Vagina (tissue), 2 donors: ENCODE data around the gene CLEC16A. TPM values are rescaled to one million over a fixed set of nuclear protein-coding genes. Genes with fewer than 3 reads are reported as not detected.

Source experiments
- DNase-seq, 2 donors: peaks; one replicate each; pipeline ENCODE4 v3.0.0-alpha.2; 2017; ENCODE audit errors: extremely low spot score in 2 of 2
- H3K27ac ChIP-seq: fragments of 200-600 bp; sonication (generic); one replicate; pipeline ENCODE4 v1.5.1; 2019
- H3K27me3 ChIP-seq: fragments of 200-600 bp; sonication (generic); one replicate; pipeline ENCODE4 v1.5.1; 2019
- H3K36me3 ChIP-seq, 2 donors: fragments of 200-600 bp; sonication (generic); one replicate each; pipeline ENCODE4 v1.5.1; 2017 to 2019
- H3K4me1 ChIP-seq: fragments of 200-600 bp; sonication (generic); one replicate; pipeline ENCODE4 v1.5.1; 2019
- H3K4me3 ChIP-seq, 2 donors: fragments of 200-600 bp; sonication (generic); 1 replicate in 1 of 2; 2 replicates in 1 of 2; pipeline ENCODE4 v1.5.1; 2016 to 2019
- H3K9me3 ChIP-seq: fragments of 200-600 bp; sonication (generic); one replicate; pipeline ENCODE4 v1.5.1; 2019
- CTCF ChIP-seq, 3 experiments: fragments of 450-650 bp in 2 of 3; fragments of 200-600 bp in 1 of 3; sonication (generic) in 1 of 3; IDR thresholded peaks; one replicate each; pipeline ENCODE4 v1.5.1; 2017 to 2019; ENCODE audit warnings: antibody characterized with exemption in 3 of 3, mild to moderate bottlenecking in 2 of 3, moderate library complexity in 2 of 3
- POLR2A ChIP-seq, 2 donors: fragments of 450-650 bp; IDR thresholded peaks; one replicate each; pipeline ENCODE4 v1.6.1; 2017; ENCODE audit warnings: antibody characterized with exemption in 2 of 2, mild to moderate bottlenecking in 2 of 2, moderate library complexity in 2 of 2
- POLR2AphosphoS5 ChIP-seq, 2 donors: sonication (generic); formaldehyde crosslinking; IDR thresholded peaks; one replicate each; pipeline ENCODE4 v1.9.0; 2017; ENCODE audit warnings: antibody characterized with exemption in 2 of 2, mild to moderate bottlenecking in 2 of 2, low read depth in 1 of 2; ENCODE audit not compliant: insufficient read depth in 1 of 2
- intact Hi-C: fragments of 100-400 bp; cut with DNase I; formaldehyde crosslinking; loops from one replicate; pipeline ENCODE4 v1.15.1; 2023
- total RNA-seq: library from RNA; depleted of rRNA; stranded (reverse); fragments of >200 nt; gene quantifications from one replicate; pipeline ENCODE4 v1.2.3, GENCODE V29; 2016

The CLEC16A gene
- total RNA-seq, 1 donor from 2014 or later = 21.6 TPM

DNA sequence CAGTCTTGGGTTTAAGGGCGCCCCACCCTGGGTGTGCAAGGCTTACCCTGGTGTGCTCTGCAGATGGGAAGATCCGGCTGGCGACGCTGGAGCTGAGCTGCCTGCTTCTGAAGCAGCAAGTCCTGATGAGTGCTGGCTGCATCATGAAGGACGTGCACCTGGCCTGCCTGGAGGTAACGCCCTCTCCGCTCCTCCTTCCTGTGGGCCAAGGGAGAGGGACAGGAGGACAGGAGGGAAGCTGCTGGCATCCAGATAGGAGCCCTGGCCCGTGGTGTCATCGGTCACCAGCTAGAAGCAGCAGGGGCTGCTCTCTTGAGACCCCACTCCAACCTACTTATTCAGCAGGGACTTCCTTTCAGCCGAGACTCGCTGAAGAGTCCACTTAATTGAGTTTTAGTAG lies 97.8 kb downstream of the CLEC16A start:
- TF ChIP-seq POLR2A (IDR thresholded peaks at IDR 0.05) = no peak
- no peak for TF ChIP-seq POLR2AphosphoS5 (IDR thresholded peaks at IDR 0.05; ENCODE audit: insufficient read depth in 1 of 2, low read depth in 1 of 2)
- no peak for TF ChIP-seq CTCF (IDR thresholded peaks at IDR 0.05)
- intact Hi-C loops = no loop called here
- no peak for DNase-seq
- H3K9me3 ChIP-seq = no peaks in the 10 kb centered on the region
- no peak overlapping the region for H3K27ac ChIP-seq
- H3K4me3 ChIP-seq = no peak overlapping the region
- no peaks in the 10 kb centered on the region for H3K27me3 ChIP-seq
- peaks cover 0 to 37% of the 10 kb centered on the region in 2 donors for H3K36me3 ChIP-seq
- H3K4me1 ChIP-seq = peaks cover 6% of the 10 kb centered on the region

DNA sequence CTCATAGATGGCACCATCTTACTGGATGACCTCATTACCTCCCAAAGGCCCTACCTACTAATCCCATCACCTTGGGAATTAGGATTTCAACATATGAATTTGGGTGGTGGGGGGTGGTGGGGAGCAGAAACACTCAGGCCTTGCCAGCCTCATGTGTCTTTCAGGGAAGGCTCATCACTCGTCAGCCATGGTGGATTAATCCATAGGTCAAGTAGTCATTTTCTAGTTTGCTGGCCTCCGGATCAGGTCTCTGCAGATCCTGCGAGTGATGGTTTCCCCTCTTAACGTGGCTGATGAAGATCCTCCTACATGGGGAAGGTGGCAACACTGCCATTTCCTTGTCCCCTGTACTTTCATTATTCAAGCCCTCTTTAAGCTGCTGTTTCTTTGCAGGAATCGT lies 101.1 kb downstream of the CLEC16A start:
- TF ChIP-seq POLR2AphosphoS5 (IDR thresholded peaks at IDR 0.05; ENCODE audit: insufficient read depth in 1 of 2, low read depth in 1 of 2) = no peak
- Histone ChIP-seq H3K9me3 (no peaks in the 10 kb centered on the region), H3K36me3 (peaks cover 0 to 23% of the 10 kb centered on the region in 2 donors), H3K27ac (peak overlapping the region; percentile 72), H3K4me3 (no peak overlapping the region), H3K27me3 (no peaks in the 10 kb centered on the region), H3K4me1 (peaks cover 14% of the 10 kb centered on the region)
- DNase-seq = no peak
- intact Hi-C loops = no loop called here

DNA sequence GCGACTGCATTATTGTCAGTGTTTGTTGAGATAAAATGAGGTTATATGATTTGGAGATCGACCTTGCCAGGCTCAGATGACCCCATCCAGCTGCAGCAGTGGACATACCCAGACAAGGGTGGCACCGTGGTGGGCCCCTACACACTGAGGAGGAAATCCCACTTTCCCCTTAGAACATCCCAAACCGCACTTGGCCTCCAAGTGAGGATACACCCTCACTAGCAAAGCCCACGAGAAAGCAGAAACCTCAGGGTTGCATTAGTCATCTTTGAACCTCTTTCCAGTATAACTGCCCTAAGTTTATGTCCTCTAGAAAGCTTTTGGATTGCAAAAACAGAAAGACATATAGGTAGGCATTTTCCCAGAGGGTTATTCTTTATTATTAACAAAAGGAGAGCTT lies 101.5 kb downstream of the CLEC16A start:
- Histone ChIP-seq H3K27me3 (no peaks in the 10 kb centered on the region), H3K4me1 (peaks cover 14% of the 10 kb centered on the region), H3K36me3 (peaks cover 0 to 23% of the 10 kb centered on the region in 2 donors), H3K9me3 (no peaks in the 10 kb centered on the region), H3K4me3 (no peak overlapping the region), H3K27ac (peak overlapping the region; percentile 72)
- intact Hi-C loops = no loop called here
- TF ChIP-seq CTCF (IDR thresholded peaks at IDR 0.05) (no peak), POLR2AphosphoS5 (IDR thresholded peaks at IDR 0.05; ENCODE audit: insufficient read depth in 1 of 2, low read depth in 1 of 2) (no peak)
- DNase-seq = no peak

GRCh38 chr16:11046382-11046931 lies 102.1 kb downstream of the CLEC16A start:
- Histone ChIP-seq H3K4me1 (peaks cover 14% of the 10 kb centered on the region), H3K4me3 (no peak overlapping the region), H3K27ac (peak overlapping the region; percentile 72), H3K36me3 (peaks cover 0 to 21% of the 10 kb centered on the region in 2 donors), H3K9me3 (no peaks in the 10 kb centered on the region), H3K27me3 (no peaks in the 10 kb centered on the region)
- TF ChIP-seq POLR2A (IDR thresholded peaks at IDR 0.05) = no peak
- TF ChIP-seq CTCF (IDR thresholded peaks at IDR 0.05) = no peak
- no peak for DNase-seq
- intact Hi-C loops = no loop called here

GRCh38 chr16:11047057-11047456 lies 102.7 kb downstream of the CLEC16A start:
- no peak for DNase-seq
- Histone ChIP-seq H3K27me3 (no peaks in the 10 kb centered on the region), H3K36me3 (peaks cover 0 to 18% of the 10 kb centered on the region in 2 donors), H3K4me1 (peaks cover 14% of the 10 kb centered on the region), H3K4me3 (no peak overlapping the region), H3K9me3 (no peaks in the 10 kb centered on the region), H3K27ac (peak overlapping the region; percentile 65)
- intact Hi-C loops = no loop called here
- TF ChIP-seq POLR2AphosphoS5 (IDR thresholded peaks at IDR 0.05; ENCODE audit: insufficient read depth in 1 of 2, low read depth in 1 of 2) = peak; percentile 45 to 67
- no peak for TF ChIP-seq POLR2A (IDR thresholded peaks at IDR 0.05)
- TF ChIP-seq CTCF (IDR thresholded peaks at IDR 0.05) = no peak
